Fibroblast of lung (primary cell): ENCODE data around the gene MEG3. TPM values are rescaled to one million over a fixed set of nuclear protein-coding genes. Genes with fewer than 3 reads are reported as not detected.

Source experiments
- DNase-seq, 2 donors: peaks; one replicate each; pipeline versions ENCODE4 v3.0.0 to v3.0.0-alpha.2; 2010; ENCODE audit warnings: low read depth in 2 of 2
- H2AFZ ChIP-seq: 2 replicates; pipeline ENCODE4 v1.5.1; 2012; ENCODE audit warnings: low read length, control low read depth, inconsistent platforms
- H3K27ac ChIP-seq: 2 replicates; pipeline ENCODE4 v1.5.1; 2011; ENCODE audit warnings: low read length, control low read depth; ENCODE audit not compliant: insufficient read depth
- H3K27me3 ChIP-seq: 2 replicates; pipeline ENCODE4 v1.5.1; 2011; ENCODE audit warnings: mild to moderate bottlenecking, low read length; ENCODE audit not compliant: control insufficient read depth, insufficient read depth
- H3K36me3 ChIP-seq: 2 replicates; pipeline ENCODE4 v1.5.1; 2011; ENCODE audit warnings: low read length; ENCODE audit not compliant: control insufficient read depth, insufficient read depth
- H3K4me1 ChIP-seq: 2 replicates; pipeline ENCODE4 v1.5.1; 2011; ENCODE audit warnings: low read length; ENCODE audit not compliant: control insufficient read depth, insufficient read depth; ENCODE audit errors: extremely low read depth
- H3K4me2 ChIP-seq: 2 replicates; pipeline ENCODE4 v1.5.1; 2011; ENCODE audit warnings: low read length, control low read depth; ENCODE audit not compliant: insufficient read depth; ENCODE audit errors: extremely low read depth
- H3K4me3 ChIP-seq, 4 experiments: fragments of 200-600 bp in 1 of 4; sonication (generic) in 1 of 4; replicated peaks in 1 of 4; 2 replicates each; pipeline ENCODE4 v1.5.1; 2011 to 2016; ENCODE audit warnings: low read length in 4 of 4, low read depth in 3 of 4, mild to moderate bottlenecking in 3 of 4, control low read depth in 2 of 4, inconsistent platforms in 1 of 4, mixed read lengths in 1 of 4; ENCODE audit not compliant: insufficient read depth in 1 of 4; ENCODE audit errors: control extremely low read depth in 1 of 4
- H3K79me2 ChIP-seq: 2 replicates; pipeline ENCODE4 v1.5.1; 2012; ENCODE audit warnings: mild to moderate bottlenecking, low read length, inconsistent platforms; ENCODE audit not compliant: control insufficient read depth, insufficient read depth
- H3K9ac ChIP-seq: 2 replicates; pipeline ENCODE4 v1.5.1; 2011; ENCODE audit warnings: mild to moderate bottlenecking, low read length, control low read depth; ENCODE audit not compliant: insufficient read depth
- H3K9me3 ChIP-seq: 2 replicates; pipeline ENCODE4 v1.5.1; 2012; ENCODE audit warnings: low read depth, low read length; ENCODE audit not compliant: control insufficient read depth, insufficient read depth
- H4K20me1 ChIP-seq: 2 replicates; pipeline ENCODE4 v1.5.1; 2011; ENCODE audit warnings: low read length; ENCODE audit not compliant: control insufficient read depth, insufficient read depth; ENCODE audit errors: extremely low read depth
- CTCF ChIP-seq, 2 donors: IDR thresholded peaks in 1 of 2; conservative IDR thresholded peaks in 1 of 2; 1 replicate in 1 of 2; 2 replicates in 1 of 2; pipeline ENCODE4 v1.5.1; 2011 to 2012; ENCODE audit warnings: low read length in 2 of 2, control low read depth in 1 of 2, inconsistent platforms in 1 of 2, low read depth in 1 of 2, mild to moderate bottlenecking in 1 of 2
- EZH2 ChIP-seq: IDR thresholded peaks from 2 replicates; pipeline ENCODE4 v1.5.1; 2012; ENCODE audit warnings: low read length, control low read depth, mild to moderate bottlenecking; ENCODE audit errors: missing control alignments
- polyA plus RNA-seq, 2 donors: library from polyadenylated mRNA; depleted of rRNA in 1 of 2; stranded (reverse) in 1 of 2; unstranded in 1 of 2; fragments of >200 nt; gene quantifications; 2 replicates each; pipeline ENCODE4 v1.2.1, GENCODE V29; 2011 to 2012; ENCODE audit warnings: missing spikeins in 1 of 2
- total RNA-seq: library from RNA; depleted of rRNA; stranded (reverse); fragments of >200 nt; gene quantifications from 2 replicates; pipeline ENCODE4 v1.2.1, GENCODE V29; 2014

The MEG3 gene
- total and polyA plus RNA-seq, 2 donors (not counting 1 experiment from before 2014, with no cell fraction given): 104 to 182 TPM

GRCh38 chr14:100862277-100862676, 36.4 kb downstream of the MEG3 start:
- Histone ChIP-seq H3K36me3 (peaks cover 5% of the 10 kb centered on the region), H3K4me1 (no peaks in the 10 kb centered on the region), H4K20me1 (no peaks in the 10 kb centered on the region), H3K9ac (no peak overlapping the region), H3K27ac (no peak overlapping the region), H3K79me2 (peaks cover 4% of the 10 kb centered on the region), H3K4me2 (no peak overlapping the region), H3K27me3 (no peaks in the 10 kb centered on the region), H3K9me3 (no peaks in the 10 kb centered on the region), H2AFZ (no peak overlapping the region), H3K4me3 (no peak overlapping the region)
- DNase-seq: peak; percentile 14 to 51
- TF ChIP-seq CTCF (conservative IDR thresholded peaks at IDR 0.05 in 1 of 2, IDR thresholded peaks at IDR 0.05 in 1 of 2; ENCODE audit: low read depth in 1 of 2, low read length in 2 of 2) (no peak), EZH2 (no peak)

- H2AFZ ChIP-seq: no peak overlapping the region
- peaks cover 5% of the 10 kb centered on the region for H3K36me3 ChIP-seq
- H3K4me2 ChIP-seq: no peak overlapping the region
- peaks cover 3% of the 10 kb centered on the region for H3K79me2 ChIP-seq
- TF ChIP-seq CTCF (conservative IDR thresholded peaks at IDR 0.05 in 1 of 2, IDR thresholded peaks at IDR 0.05 in 1 of 2; ENCODE audit: low read depth in 1 of 2, low read length in 2 of 2) (no peak), EZH2 (no peak)
- no peak overlapping the region for H3K9ac ChIP-seq
- H3K27ac ChIP-seq: no peak overlapping the region
- no peaks in the 10 kb centered on the region for H4K20me1 ChIP-seq
- H3K27me3 ChIP-seq: no peaks in the 10 kb centered on the region
- no peaks in the 10 kb centered on the region for H3K9me3 ChIP-seq
- H3K4me1 ChIP-seq: no peaks in the 10 kb centered on the region
- no peak for DNase-seq
- H3K4me3 ChIP-seq: no peak overlapping the region
Measured at GRCh38 chr14:100862793-100863192, 36.9 kb downstream of the MEG3 start.

GRCh38 chr14:100864206-100864605, 38.3 kb downstream of the MEG3 start:
- no peaks in the 10 kb centered on the region for H3K4me1 ChIP-seq
- DNase-seq: no peak
- no peak for TF ChIP-seq EZH2
- no peak for TF ChIP-seq CTCF (conservative IDR thresholded peaks at IDR 0.05 in 1 of 2, IDR thresholded peaks at IDR 0.05 in 1 of 2; ENCODE audit: low read depth in 1 of 2, low read length in 2 of 2)
- peaks cover 5% of the 10 kb centered on the region for H3K36me3 ChIP-seq
- H3K79me2 ChIP-seq: no peaks in the 10 kb centered on the region
- no peak overlapping the region for H3K9ac ChIP-seq
- no peak overlapping the region for H3K4me3 ChIP-seq
- H3K27ac ChIP-seq: no peak overlapping the region
- H3K9me3 ChIP-seq: no peaks in the 10 kb centered on the region
- H4K20me1 ChIP-seq: no peaks in the 10 kb centered on the region
- H3K27me3 ChIP-seq: no peaks in the 10 kb centered on the region
- no peak overlapping the region for H2AFZ ChIP-seq
- no peak overlapping the region for H3K4me2 ChIP-seq
